Stimulated activated effector memory CD8-positive, alpha-beta T cell treated with anti-CD3 and anti-CD28 coated beads, Interleukin-12 subunit alpha, Interleukin-12 subunit beta, amount 100 ng/mL, for 72 hours (primary cell): ENCODE data around the gene GSTK1.

Source experiments
- ATAC-seq: fragments of 150-1000 bp; cut with Tn5 transposase; 2 replicates; pipeline ENCODE4 v1.10.0; 2021
- DNase-seq, 2 donors: peaks; one replicate each; pipeline ENCODE4 v3.0.0; 2021 to 2022; ENCODE audit warnings: low spot score in 2 of 2
- H3K27ac Mint-ChIP-seq: one replicate; pipeline ENCODE4 v1.8.0; 2022; ENCODE audit warnings: mild to moderate bottlenecking, mixed read lengths
- H3K36me3 Mint-ChIP-seq: one replicate; pipeline ENCODE4 v1.8.0; 2022; ENCODE audit warnings: mild to moderate bottlenecking, mixed read lengths
- H3K4me1 Mint-ChIP-seq: one replicate; pipeline ENCODE4 v1.8.0; 2022; ENCODE audit warnings: mixed read lengths
- H3K4me3 Mint-ChIP-seq: one replicate; pipeline ENCODE4 v1.8.0; 2022; ENCODE audit warnings: mild to moderate bottlenecking, mixed read lengths
- H3K9me3 Mint-ChIP-seq: one replicate; pipeline ENCODE4 v1.8.0; 2022; ENCODE audit warnings: mixed read lengths

GSTK1 gene

DNA sequence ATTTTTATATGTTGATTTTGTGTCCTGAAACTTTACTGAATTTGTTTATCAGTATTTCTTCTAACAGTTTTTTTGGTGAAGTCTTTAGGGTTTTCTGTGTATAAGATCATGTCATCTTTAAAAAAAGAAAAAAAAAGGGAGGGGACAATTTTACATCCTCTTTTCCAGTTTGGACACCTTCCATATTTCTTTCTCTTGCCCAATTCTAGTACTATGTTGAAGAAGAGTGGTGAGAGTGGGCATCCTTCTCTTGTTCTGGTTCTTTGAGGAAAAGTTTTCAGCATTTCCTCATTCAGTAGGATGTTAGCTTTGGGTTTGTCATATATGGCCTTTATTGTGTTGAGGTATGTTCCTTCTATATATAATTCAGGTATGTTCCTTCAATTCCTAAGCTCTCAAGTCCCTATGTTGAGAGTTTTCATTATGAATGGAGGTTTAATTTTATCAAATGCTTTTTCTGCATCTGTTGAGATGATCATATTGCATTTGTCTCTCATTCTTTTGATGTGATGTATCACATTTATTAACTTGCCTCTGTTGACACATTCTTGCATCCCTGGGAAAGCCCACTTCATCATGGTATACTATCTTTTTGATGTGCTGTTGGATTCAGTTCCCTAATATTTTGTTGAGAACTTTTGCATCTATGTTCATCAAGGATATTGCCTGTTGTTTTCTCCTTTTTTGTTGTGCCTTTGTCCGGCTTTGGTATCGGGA lies 29.3 kb upstream of the GSTK1 start:
- no peaks in the 10 kb centered on the region for H3K4me1 Mint-ChIP-seq
- H3K36me3 Mint-ChIP-seq, result no peaks in the 10 kb centered on the region
- no peak for ATAC-seq

GRCh38 chr7:143234533-143234875 lies 28.7 kb upstream of the GSTK1 start:
- DNase-seq (no peak), ATAC-seq (no peak)
- H3K9me3 Mint-ChIP-seq, result peaks cover 20% of the 10 kb centered on the region
- H3K4me1 Mint-ChIP-seq, result no peaks in the 10 kb centered on the region
- no peak overlapping the region for H3K4me3 Mint-ChIP-seq
- H3K36me3 Mint-ChIP-seq, result no peaks in the 10 kb centered on the region
- H3K27ac Mint-ChIP-seq, result no peak overlapping the region

More for the DNA sequence above, 29.3 kb upstream of the GSTK1 start:
- H3K4me3 Mint-ChIP-seq, result no peak overlapping the region
- DNase-seq, result no peak
- H3K9me3 Mint-ChIP-seq, result peaks cover 20% of the 10 kb centered on the region
- H3K27ac Mint-ChIP-seq, result no peak overlapping the region

GRCh38 chr7:143235561-143235960 lies 27.7 kb upstream of the GSTK1 start:
- Mint-ChIP-seq H3K9me3 (peaks cover 20% of the 10 kb centered on the region), H3K36me3 (no peaks in the 10 kb centered on the region), H3K27ac (no peak overlapping the region), H3K4me3 (no peak overlapping the region), H3K4me1 (no peaks in the 10 kb centered on the region)
- no peak for DNase-seq
- no peak for ATAC-seq

- H3K9me3 Mint-ChIP-seq, result peaks cover 20% of the 10 kb centered on the region
- ATAC-seq (no peak), DNase-seq (no peak)
- no peak overlapping the region for H3K27ac Mint-ChIP-seq
- H3K36me3 Mint-ChIP-seq, result no peaks in the 10 kb centered on the region
- H3K4me1 Mint-ChIP-seq, result no peaks in the 10 kb centered on the region
- H3K4me3 Mint-ChIP-seq, result no peak overlapping the region
Measured at GRCh38 chr7:143236408-143236990, 26.7 kb upstream of the GSTK1 start.

GRCh38 chr7:143237366-143237765 lies 25.9 kb upstream of the GSTK1 start:
- Mint-ChIP-seq H3K9me3 (peaks cover 20% of the 10 kb centered on the region), H3K4me3 (no peak overlapping the region), H3K27ac (no peak overlapping the region), H3K36me3 (no peaks in the 10 kb centered on the region), H3K4me1 (no peaks in the 10 kb centered on the region)
- DNase-seq (no peak), ATAC-seq (no peak)

DNA sequence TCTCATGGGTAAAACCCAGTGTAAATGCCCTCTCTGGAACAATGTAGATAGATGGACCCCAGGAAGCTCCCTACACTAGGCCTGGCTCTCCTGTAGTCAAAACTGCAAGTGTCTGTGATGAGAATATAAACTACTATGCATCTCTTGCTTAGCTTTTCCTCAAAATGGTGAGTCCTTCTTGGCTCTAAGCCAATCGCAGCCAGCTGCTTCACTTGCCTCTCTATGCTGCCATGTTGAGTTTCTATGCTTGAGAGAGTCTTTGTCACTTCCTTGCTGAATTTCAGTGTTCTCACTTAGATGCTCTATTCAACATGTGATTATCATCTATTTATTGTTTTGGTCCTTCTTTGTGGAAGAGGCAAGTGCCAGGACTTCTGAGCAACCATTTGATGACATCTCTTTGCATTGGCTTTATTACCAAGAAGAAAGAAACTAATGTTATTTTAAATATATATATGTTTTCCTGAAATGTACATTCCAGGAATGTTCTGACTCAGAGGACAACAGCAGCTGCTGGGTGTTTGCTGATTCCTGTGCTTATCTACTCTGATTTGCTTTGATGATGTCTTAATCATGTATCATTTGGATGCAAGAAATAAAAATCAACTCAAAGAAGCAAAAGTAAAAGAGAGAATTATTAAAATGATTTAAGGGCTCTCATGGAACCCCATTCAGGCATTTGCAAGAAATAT lies 24.8 kb upstream of the GSTK1 start:
- Mint-ChIP-seq H3K4me1 (peaks cover 1% of the 10 kb centered on the region), H3K27ac (no peak overlapping the region), H3K9me3 (peaks cover 20% of the 10 kb centered on the region), H3K4me3 (no peak overlapping the region), H3K36me3 (no peaks in the 10 kb centered on the region)
- ATAC-seq (no peak), DNase-seq (no peak)

- peaks cover 15% of the 10 kb centered on the region for H3K4me1 Mint-ChIP-seq
- DNase-seq (no peak), ATAC-seq (no peak)
- peak overlapping the region; percentile 70 for H3K27ac Mint-ChIP-seq
- peak overlapping the region; percentile 25 for H3K4me3 Mint-ChIP-seq
- no peaks in the 10 kb centered on the region for H3K36me3 Mint-ChIP-seq
- peaks cover 20% of the 10 kb centered on the region for H3K9me3 Mint-ChIP-seq
Measured at GRCh38 chr7:143239813-143240212, 23.4 kb upstream of the GSTK1 start.

- peak; percentile 39 to 77 for DNase-seq
- Mint-ChIP-seq H3K4me1 (peaks cover 21% of the 10 kb centered on the region), H3K27ac (peak overlapping the region; percentile 70), H3K4me3 (peak overlapping the region; percentile 25), H3K9me3 (peaks cover 16% of the 10 kb centered on the region), H3K36me3 (no peaks in the 10 kb centered on the region)
- ATAC-seq, result peak; percentile 89
Measured at GRCh38 chr7:143240291-143241168, 22.7 kb upstream of the GSTK1 start.

GRCh38 chr7:143242306-143242705 lies 20.9 kb upstream of the GSTK1 start:
- no peak overlapping the region for H3K4me3 Mint-ChIP-seq
- H3K9me3 Mint-ChIP-seq, result peaks cover 5% of the 10 kb centered on the region
- ATAC-seq (no peak), DNase-seq (no peak)
- H3K36me3 Mint-ChIP-seq, result no peaks in the 10 kb centered on the region
- H3K27ac Mint-ChIP-seq, result peak overlapping the region; percentile 24
- H3K4me1 Mint-ChIP-seq, result peaks cover 37% of the 10 kb centered on the region

- H3K27ac Mint-ChIP-seq, result no peak overlapping the region
- H3K36me3 Mint-ChIP-seq, result no peaks in the 10 kb centered on the region
- H3K9me3 Mint-ChIP-seq, result peaks cover 5% of the 10 kb centered on the region
- no peak for ATAC-seq
- no peak overlapping the region for H3K4me3 Mint-ChIP-seq
- peaks cover 42% of the 10 kb centered on the region for H3K4me1 Mint-ChIP-seq
- DNase-seq, result no peak
Measured at GRCh38 chr7:143243111-143243510, 20.1 kb upstream of the GSTK1 start.

GRCh38 chr7:143243614-143244013 lies 19.6 kb upstream of the GSTK1 start:
- H3K4me3 Mint-ChIP-seq, result peak overlapping the region; percentile 60
- ATAC-seq (no peak), DNase-seq (peak in 1 of 2 donors; percentile 41)
- H3K4me1 Mint-ChIP-seq, result peaks cover 45% of the 10 kb centered on the region
- peaks cover 5% of the 10 kb centered on the region for H3K9me3 Mint-ChIP-seq
- H3K27ac Mint-ChIP-seq, result peak overlapping the region; percentile 90
- H3K36me3 Mint-ChIP-seq, result no peaks in the 10 kb centered on the region

GRCh38 chr7:143244321-143244720 lies 18.9 kb upstream of the GSTK1 start:
- peaks cover 5% of the 10 kb centered on the region for H3K9me3 Mint-ChIP-seq
- H3K27ac Mint-ChIP-seq, result peak overlapping the region; percentile 93
- peaks cover 51% of the 10 kb centered on the region for H3K4me1 Mint-ChIP-seq
- ATAC-seq (no peak), DNase-seq (no peak)
- H3K36me3 Mint-ChIP-seq, result no peaks in the 10 kb centered on the region
- peak overlapping the region; percentile 60 for H3K4me3 Mint-ChIP-seq

DNA sequence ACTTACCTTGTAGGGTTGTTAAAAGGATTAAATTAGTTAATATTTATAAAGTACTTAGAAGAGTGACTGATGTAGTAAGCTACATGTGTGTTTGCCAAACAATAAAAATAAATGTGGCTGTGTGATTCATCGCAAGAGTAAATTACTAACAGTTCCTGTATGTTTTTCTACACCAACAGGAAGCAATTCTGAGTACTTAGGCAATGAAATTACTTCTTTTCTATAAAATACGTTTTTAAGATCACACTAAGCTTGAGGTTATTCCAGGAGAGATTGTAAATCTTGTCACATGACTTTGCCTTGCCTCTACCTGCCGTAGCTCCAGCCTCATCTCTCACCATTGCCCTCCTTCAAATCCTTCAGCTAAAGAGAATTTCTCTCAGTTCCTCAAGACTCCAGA lies 18.1 kb upstream of the GSTK1 start:
- Mint-ChIP-seq H3K4me3 (peak overlapping the region; percentile 60), H3K36me3 (no peaks in the 10 kb centered on the region), H3K4me1 (peaks cover 59% of the 10 kb centered on the region), H3K9me3 (peaks cover 10% of the 10 kb centered on the region), H3K27ac (peak overlapping the region; percentile 93)
- ATAC-seq, result peak; percentile 68
- no peak for DNase-seq

DNA sequence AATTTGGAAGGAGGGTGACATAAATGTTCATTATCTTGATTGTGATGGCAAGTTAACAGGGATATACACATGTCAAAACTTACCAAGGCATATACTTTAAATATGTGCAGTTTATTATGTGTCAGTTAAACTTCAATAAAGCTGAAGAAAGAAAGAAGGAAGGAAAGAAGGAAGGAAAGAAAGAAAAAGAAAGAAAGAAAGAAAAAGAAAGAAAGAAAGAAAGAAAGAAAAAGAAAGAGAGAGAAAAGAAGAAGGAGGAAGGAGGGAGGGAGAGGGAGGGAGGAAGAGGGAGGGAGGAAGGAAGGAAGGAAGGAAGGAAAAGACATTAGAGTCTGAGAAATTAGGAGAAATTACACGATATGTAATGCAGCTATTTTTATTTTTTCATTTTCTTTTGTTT lies 15.9 kb upstream of the GSTK1 start:
- ATAC-seq, result no peak
- Mint-ChIP-seq H3K4me3 (no peak overlapping the region), H3K27ac (peak overlapping the region; percentile 63)

GRCh38 chr7:143248761-143249354 lies 14.4 kb upstream of the GSTK1 start:
- Mint-ChIP-seq H3K4me3 (no peak overlapping the region), H3K9me3 (peaks cover 15% of the 10 kb centered on the region), H3K27ac (no peak overlapping the region), H3K36me3 (peaks cover 7% of the 10 kb centered on the region), H3K4me1 (peaks cover 79% of the 10 kb centered on the region)
- ATAC-seq, result no peak
- no peak for DNase-seq

More for the DNA sequence above, 15.9 kb upstream of the GSTK1 start:
- DNase-seq, result no peak
- H3K9me3 Mint-ChIP-seq, result peaks cover 10% of the 10 kb centered on the region
- peaks cover 7% of the 10 kb centered on the region for H3K36me3 Mint-ChIP-seq
- H3K4me1 Mint-ChIP-seq, result peaks cover 80% of the 10 kb centered on the region
